ENCODE data around the gene RBPJ.

DNA sequence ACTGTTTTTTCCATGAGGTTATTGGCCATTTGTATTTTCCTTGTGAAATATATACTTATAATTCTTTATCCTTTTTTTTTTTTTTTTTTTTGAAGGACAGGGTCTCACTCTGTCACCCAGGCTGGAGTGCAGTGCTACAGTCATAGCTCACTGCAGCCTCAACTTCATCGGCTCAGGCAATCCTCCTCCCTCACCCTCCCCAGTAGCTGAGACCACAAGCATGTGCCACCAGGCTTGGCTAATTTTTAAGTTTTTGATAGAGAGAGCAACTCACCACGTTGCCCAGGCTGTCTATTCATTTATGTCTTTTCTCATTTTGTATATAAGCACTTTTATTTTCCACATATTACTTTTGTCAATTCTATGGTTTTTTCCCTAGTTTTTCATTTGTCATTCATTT, 16.8 kb downstream of the RBPJ start:
- TF ChIP-seq EZH2 (IDR thresholded peaks at IDR 0.05; ENCODE audit: low read depth) = no peak
- TF ChIP-seq, protein P1, sequence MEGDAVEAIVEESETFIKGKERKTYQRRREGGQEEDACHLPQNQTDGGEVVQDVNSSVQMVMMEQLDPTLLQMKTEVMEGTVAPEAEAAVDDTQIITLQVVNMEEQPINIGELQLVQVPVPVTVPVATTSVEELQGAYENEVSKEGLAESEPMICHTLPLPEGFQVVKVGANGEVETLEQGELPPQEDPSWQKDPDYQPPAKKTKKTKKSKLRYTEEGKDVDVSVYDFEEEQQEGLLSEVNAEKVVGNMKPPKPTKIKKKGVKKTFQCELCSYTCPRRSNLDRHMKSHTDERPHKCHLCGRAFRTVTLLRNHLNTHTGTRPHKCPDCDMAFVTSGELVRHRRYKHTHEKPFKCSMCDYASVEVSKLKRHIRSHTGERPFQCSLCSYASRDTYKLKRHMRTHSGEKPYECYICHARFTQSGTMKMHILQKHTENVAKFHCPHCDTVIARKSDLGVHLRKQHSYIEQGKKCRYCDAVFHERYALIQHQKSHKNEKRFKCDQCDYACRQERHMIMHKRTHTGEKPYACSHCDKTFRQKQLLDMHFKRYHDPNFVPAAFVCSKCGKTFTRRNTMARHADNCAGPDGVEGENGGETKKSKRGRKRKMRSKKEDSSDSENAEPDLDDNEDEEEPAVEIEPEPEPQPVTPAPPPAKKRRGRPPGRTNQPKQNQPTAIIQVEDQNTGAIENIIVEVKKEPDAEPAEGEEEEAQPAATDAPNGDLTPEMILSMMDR (conservative IDR thresholded peaks at IDR 0.05) = no peak
